NCI-H345 (cell line): ENCODE data around the gene NOP9.

Experiments
- DNase-seq: peaks from one replicate; lab custom pipeline; 2025; lab: John Stamatoyannopoulos, UW

The NOP9 gene

DNA sequence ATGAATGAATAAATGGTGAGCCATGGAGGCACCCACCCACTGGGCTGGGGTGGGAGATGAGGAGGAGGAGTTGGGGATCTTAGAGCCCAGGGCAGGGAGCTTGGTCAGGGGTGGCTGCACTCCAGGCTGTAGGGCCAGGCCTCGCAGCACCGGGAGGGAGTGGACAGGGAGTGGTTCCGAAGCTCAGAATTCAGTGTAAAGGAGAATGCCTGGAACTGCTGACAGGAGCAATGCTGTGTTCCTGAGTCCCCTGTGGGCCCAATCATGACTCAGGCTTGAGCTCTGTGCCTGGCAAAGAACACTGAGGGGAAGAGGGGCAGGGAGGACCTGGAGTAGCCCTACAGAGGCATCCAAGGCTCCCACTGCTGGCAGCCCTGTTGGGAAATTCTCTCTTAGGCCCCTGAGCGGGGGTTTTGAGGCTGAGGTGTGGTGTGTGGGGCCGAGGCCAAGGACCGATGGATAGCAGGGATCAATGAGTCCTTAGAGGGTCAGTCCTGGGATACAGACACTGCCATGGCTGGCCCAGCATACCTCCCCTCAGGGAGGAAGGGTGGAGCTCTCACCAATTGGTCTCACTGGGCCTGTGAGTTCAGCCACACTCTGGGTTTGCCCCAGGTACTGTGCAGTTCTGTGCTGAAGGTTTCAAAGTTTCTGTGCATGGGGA, 18.7 kb upstream of the NOP9 start:
- no peak for DNase-seq

GRCh38 chr14:24281636-24282035, 18.0 kb upstream of the NOP9 start:
- DNase-seq: no peak

- DNase-seq: no peak
Observed at GRCh38 chr14:24282736-24283135, 16.9 kb upstream of the NOP9 start.

- no peak for DNase-seq
Observed at GRCh38 chr14:24283796-24284460, 15.7 kb upstream of the NOP9 start.

DNA sequence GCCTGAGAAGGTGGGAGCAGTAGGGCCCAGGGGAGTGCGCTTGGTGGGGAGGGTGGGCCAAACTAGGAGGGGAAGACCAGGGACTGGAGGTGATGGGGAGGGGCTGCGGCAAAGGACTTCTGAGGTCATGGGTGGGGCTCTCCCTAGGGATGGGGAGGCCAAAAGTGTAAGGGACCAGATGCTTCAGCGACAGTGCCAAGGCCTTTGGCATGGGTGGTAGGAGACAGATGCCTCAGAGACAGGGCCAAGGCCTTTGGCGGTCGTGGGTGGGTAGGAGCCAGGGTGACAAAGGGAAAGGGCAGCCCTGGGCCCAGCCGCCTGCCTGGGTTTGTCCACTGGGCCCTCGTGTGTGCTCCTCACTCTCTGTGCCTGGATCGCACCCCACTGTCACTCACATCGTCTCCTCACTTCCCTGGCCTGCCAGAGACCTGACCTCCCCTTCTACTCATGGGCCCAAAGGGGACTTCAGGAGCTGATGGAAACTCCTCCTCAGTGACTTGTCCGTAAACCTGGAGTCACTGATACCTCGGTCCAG, 15.1 kb upstream of the NOP9 start:
- DNase-seq: no peak

- no peak for DNase-seq
Observed at GRCh38 chr14:24285351-24285750, 14.3 kb upstream of the NOP9 start.

- no peak for DNase-seq
Observed at GRCh38 chr14:24286996-24287395, 12.7 kb upstream of the NOP9 start.

DNA sequence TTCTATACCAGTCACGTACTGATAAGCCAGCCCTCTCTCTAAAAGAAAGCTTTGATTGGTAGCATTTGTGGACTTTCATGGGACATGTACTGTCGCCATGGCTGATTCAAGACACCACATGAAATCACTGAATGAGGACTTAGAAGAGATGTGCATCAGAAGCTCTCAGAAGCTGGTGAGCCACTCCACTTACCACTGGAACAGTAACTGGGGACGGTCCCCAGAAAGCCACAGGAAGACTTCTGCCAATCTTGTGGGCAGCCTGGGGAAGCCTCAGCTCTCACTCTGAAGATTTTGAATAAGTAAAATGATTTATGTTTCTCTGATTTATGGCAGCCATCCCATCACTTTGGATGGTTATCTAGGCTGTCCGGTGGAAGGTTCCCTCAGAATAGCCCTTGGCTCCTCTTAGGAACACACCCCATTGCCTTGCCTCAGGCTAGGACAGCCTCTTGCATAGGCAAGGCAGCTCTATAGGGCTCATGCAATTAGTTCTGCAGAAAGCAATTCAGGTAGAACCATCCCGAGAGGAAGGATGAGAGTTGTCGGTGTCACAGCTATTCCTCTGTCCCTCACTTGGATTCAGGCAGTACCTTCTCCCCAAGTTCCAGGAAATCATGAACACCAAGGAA, 9.9 kb upstream of the NOP9 start:
- no peak for DNase-seq

- DNase-seq: no peak
Observed at GRCh38 chr14:24290746-24291145, 8.9 kb upstream of the NOP9 start.

- no peak for DNase-seq
Observed at GRCh38 chr14:24291446-24292117, 8.1 kb upstream of the NOP9 start.

DNA sequence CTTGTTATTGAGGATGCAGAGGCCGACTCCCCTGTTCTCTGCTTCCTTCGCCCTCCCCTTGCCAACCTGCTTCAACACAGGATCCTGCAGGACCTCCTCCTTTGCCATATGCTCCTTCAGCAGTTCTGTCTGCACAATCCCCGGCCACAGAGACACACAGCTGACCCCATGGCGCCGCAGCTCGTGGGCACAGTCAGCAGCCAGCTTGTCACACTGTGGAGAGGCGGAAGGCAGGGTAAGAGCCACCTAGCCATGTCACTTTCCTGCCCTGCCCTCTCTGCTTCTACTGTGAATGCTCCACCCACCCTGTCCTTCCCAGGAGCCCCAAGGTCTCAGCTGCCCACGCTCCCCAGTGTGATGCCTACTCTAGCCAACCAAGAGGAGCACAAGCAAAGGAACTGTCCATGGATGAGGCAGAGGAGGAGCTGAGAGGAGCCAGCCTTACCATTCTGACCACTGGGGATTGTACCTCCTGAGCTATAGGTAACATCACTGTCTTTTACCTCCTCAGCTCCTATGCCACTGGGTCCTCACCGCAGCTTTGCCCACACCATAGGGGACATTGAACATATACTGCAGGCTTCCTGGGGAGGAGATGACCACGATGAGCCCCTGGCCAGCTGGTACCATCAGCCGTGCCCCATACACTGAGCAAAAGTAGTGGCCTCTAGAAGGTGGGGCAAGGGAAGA, 7.4 kb upstream of the NOP9 start:
- DNase-seq: no peak

DNA sequence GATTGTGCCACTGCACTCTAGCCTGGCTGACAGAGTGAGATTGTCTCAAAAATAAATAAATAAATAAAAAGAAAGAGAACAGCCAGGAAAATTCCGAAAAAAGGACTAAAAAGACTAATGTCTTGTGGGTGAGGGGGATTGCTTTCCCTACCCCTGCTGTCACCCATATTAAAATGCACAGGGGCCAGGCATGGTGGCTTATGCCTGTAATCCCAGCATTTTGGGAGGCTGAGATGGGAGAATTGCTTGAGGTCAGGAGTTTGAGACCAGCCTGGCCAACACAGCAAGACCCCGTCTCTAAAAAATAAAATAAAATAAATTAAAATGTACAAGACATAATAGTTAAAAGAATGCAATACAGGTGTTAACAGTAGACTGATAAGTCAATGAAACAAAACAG, 6.1 kb upstream of the NOP9 start:
- no peak for DNase-seq

- DNase-seq: peak; percentile 58
Observed at GRCh38 chr14:24296341-24297157, 3.1 kb upstream of the NOP9 start.

DNA sequence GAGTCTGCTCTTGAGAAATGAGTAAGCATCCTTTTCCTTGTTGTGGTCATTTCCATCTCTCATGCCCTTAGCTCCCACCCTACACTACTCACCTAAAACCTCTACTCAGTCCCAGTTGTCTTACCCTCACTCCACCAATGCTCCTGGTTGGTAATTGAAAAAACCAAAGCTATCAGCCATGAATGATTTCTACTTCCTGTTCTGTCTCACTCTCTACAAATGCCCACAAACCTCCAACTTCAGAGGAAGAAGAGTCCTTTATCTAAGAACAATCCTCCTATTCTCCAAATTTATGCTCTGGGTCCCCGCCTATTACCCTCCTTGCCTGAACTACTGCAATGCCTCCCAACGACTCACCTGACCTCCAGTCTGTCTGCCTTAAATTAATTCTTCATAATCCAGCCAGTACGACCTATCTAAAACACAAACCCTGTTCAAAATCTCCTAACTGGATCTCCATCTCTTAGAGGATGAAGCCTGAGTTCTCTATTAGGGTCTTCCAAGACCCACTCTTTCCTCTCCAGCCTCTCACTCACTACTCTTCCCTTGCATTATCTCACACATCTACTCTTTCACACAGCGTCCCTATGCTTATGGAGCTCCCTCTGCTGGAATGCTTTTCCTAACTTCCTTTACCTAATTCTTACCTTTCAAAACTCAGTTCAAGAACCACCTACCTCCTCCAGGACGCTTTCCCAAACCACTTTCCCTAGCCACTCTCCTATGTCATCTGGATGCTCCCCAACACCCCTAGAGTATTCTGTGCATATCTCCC, 2.3 kb upstream of the NOP9 start:
- peak; percentile 24 for DNase-seq

DNA sequence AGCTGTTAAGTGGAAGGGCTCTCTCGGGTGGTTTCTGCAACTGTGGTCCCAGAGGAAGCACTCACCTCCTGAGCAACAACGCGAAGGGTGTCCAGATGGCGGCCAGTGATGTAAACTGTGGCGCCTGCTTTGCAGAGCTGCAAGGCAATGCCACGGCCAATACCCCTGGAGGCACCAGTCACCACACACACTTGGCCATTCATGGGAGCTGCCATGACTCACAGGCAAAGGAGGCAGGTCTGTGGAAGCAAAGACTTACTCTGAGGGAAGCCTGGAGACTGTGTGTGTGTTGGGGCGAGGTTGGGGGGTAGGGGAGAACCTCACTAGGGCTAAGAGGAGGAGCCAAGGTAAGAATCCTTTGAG, 777 bp upstream of the NOP9 start:
- DNase-seq: no peak

GRCh38 chr14:24300326-24300980, 803 bp downstream of the NOP9 start:
- no peak for DNase-seq

DNA sequence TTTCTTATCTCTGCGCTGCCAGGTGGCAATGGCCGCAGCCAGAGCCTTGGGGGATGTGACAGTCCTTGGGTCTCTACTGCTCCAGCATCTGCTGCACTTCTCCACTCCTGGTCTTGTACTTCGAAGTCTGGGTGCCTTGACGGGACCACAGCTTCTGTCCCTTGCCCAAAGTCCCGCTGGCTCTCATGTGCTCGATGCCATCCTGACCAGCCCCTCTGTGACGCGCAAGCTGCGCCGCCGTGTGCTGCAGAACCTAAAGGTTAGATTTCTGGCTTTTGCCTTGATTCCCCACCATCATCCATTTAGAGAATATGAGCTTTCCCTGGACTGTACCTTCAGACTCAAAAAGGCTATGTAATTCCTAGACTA, 4.4 kb downstream of the NOP9 start:
- DNase-seq: no peak

GRCh38 chr14:24307156-24307574, 7.5 kb downstream of the NOP9 start:
- DNase-seq: no peak

DNA sequence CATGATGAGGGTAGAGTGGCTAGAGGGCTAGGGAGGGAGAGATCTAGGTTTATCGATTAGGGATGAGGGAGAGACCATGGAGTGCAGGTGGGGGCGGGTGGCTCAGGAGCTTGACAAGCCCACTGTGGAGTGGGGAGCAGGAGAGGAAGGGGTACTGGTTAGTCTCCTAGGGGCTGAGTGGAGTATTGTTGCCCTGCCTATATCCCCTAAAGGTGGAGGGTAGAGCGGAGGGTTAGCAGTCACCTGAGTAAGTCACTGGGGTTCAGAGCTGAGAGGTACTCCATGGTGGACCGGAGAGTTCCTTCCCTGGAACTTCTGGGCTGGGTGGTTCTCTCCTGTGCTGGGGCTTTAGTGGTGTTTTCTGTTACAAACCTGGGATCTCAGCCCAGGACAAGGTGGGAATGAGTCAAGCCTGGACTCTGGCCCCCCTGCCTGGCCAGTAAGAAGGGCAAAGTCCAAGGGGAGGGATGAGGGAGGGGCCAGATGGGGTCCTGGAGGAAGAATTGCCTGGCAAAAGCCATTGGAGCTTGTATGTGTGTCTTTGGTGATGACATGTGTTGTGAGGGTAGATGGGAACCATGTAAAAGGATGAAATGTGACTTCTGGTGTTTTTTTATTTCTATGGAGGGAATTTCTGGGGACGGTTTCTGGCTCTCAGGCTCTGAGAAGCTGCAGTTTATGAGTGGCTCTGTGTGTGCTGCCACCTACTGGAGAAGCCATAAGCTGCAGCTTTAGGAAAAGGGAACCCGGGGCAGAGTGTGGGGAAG, 8.1 kb downstream of the NOP9 start, which contains the start of gene CIDEB:
Gene CIDEB (minus strand): TSS at position 403 of the 767 bp plus-strand sequence. CDS start 119 bp downstream, at position 284.
- peak; percentile 45 for DNase-seq
